ENCODE measurements around the gene GLP1R. TPM values are rescaled to one million over a fixed set of nuclear protein-coding genes. Genes with fewer than 3 reads are reported as not detected.

Gene GLP1R
- total RNA-seq, 2 donors from 2014 or later, result 0.15 TPM; not detected in 1

- Histone ChIP-seq H3K36me3 (ENCODE audit: control insufficient read depth, insufficient read depth, low read length) (no peaks in the 10 kb centered on the region), H3K9me3 (ENCODE audit: control insufficient read depth, low read length) (no peaks in the 10 kb centered on the region), H3K9ac (ENCODE audit: extremely low read depth, low read length, poor library complexity, severe bottlenecking) (no peak overlapping the region), H3K4me1 (ENCODE audit: control insufficient read depth, insufficient read depth, low read length) (no peaks in the 10 kb centered on the region), H3K27me3 (ENCODE audit: control insufficient read depth, insufficient read depth, low read length, poor library complexity, severe bottlenecking) (peaks cover 19% of the 10 kb centered on the region), H3K27ac (ENCODE audit: low read depth, low read length) (no peak overlapping the region), H3K4me3 (ENCODE audit: low read length) (no peak overlapping the region)
- TF ChIP-seq CTCF (conservative IDR thresholded peaks at IDR 0.05), result peak; percentile 78
- peak; percentile 91 for DNase-seq
- peaks cover 11% of the 10 kb centered on the region for H3K4me1 Mint-ChIP-seq
- WGBS, 2 experiments (ENCODE audit: insufficient coverage in 1 of 2, insufficient read length in 1 of 2), result 3 to 20% methylated on average over 4 of the region's 4 CpGs
- H3K9me3 Mint-ChIP-seq, result no peaks in the 10 kb centered on the region
- peaks cover 37% of the 10 kb centered on the region for H3K27me3 Mint-ChIP-seq (ENCODE audit: insufficient read depth)
- H3K27ac Mint-ChIP-seq, result no peak overlapping the region
- H3K36me3 Mint-ChIP-seq (ENCODE audit: low read depth), result no peaks in the 10 kb centered on the region
- H3K4me3 Mint-ChIP-seq, result no peak overlapping the region
These were observed 39.8 kb downstream of the GLP1R start for GRCh38 chr6:39088331-39088730.

- no peaks in the 10 kb centered on the region for H3K9me3 Mint-ChIP-seq
- Histone ChIP-seq H3K27ac (ENCODE audit: low read depth, low read length) (no peak overlapping the region), H3K4me1 (ENCODE audit: control insufficient read depth, insufficient read depth, low read length) (no peaks in the 10 kb centered on the region), H3K9me3 (ENCODE audit: control insufficient read depth, low read length) (no peaks in the 10 kb centered on the region), H3K9ac (ENCODE audit: extremely low read depth, low read length, poor library complexity, severe bottlenecking) (no peak overlapping the region), H3K36me3 (ENCODE audit: control insufficient read depth, insufficient read depth, low read length) (no peaks in the 10 kb centered on the region), H3K4me3 (ENCODE audit: low read length) (no peak overlapping the region), H3K27me3 (ENCODE audit: control insufficient read depth, insufficient read depth, low read length, poor library complexity, severe bottlenecking) (peaks cover 19% of the 10 kb centered on the region)
- H3K36me3 Mint-ChIP-seq (ENCODE audit: low read depth), result no peaks in the 10 kb centered on the region
- peaks cover 11% of the 10 kb centered on the region for H3K4me1 Mint-ChIP-seq
- WGBS, 2 experiments (ENCODE audit: insufficient coverage in 1 of 2, insufficient read length in 1 of 2), result 90 to 96% methylated on average over 4 of the region's 4 CpGs
- no peak overlapping the region for H3K27ac Mint-ChIP-seq
- H3K27me3 Mint-ChIP-seq (ENCODE audit: insufficient read depth), result peaks cover 31% of the 10 kb centered on the region
- no peak for DNase-seq
- H3K4me3 Mint-ChIP-seq, result no peak overlapping the region
- no peak for TF ChIP-seq CTCF (conservative IDR thresholded peaks at IDR 0.05)
These were observed 41.5 kb downstream of the GLP1R start for GRCh38 chr6:39090036-39090435.

GRCh38 chr6:39091220-39091619 lies 42.6 kb downstream of the GLP1R start:
- no peak overlapping the region for H3K9ac ChIP-seq (ENCODE audit: extremely low read depth, low read length, poor library complexity, severe bottlenecking)
- TF ChIP-seq CTCF (conservative IDR thresholded peaks at IDR 0.05), result no peak
- no peaks in the 10 kb centered on the region for H3K4me1 ChIP-seq (ENCODE audit: control insufficient read depth, insufficient read depth, low read length)
- no peaks in the 10 kb centered on the region for H3K9me3 Mint-ChIP-seq
- H3K4me3 ChIP-seq (ENCODE audit: low read length), result no peak overlapping the region
- WGBS, 2 experiments (ENCODE audit: insufficient coverage in 1 of 2, insufficient read length in 1 of 2), result 88 to 91% methylated on average over 5 to 7 of the region's 7 CpGs
- no peak overlapping the region for H3K4me3 Mint-ChIP-seq
- H3K27me3 ChIP-seq (ENCODE audit: control insufficient read depth, insufficient read depth, low read length, poor library complexity, severe bottlenecking), result peaks cover 17% of the 10 kb centered on the region
- no peaks in the 10 kb centered on the region for H3K36me3 ChIP-seq (ENCODE audit: control insufficient read depth, insufficient read depth, low read length)
- peaks cover 23% of the 10 kb centered on the region for H3K27me3 Mint-ChIP-seq (ENCODE audit: insufficient read depth)
- H3K4me1 Mint-ChIP-seq, result peaks cover 11% of the 10 kb centered on the region
- no peak overlapping the region for H3K27ac ChIP-seq (ENCODE audit: low read depth, low read length)
- no peaks in the 10 kb centered on the region for H3K9me3 ChIP-seq (ENCODE audit: control insufficient read depth, low read length)
- H3K27ac Mint-ChIP-seq, result no peak overlapping the region
- no peak for DNase-seq
- H3K36me3 Mint-ChIP-seq (ENCODE audit: low read depth), result no peaks in the 10 kb centered on the region

All from endodermal cell (in vitro differentiated cells).